Measurements from ENCODE around the gene NTPCR. TPM values are rescaled to one million over a fixed set of nuclear protein-coding genes. Genes with fewer than 3 reads are reported as not detected.

The NTPCR gene
- total RNA-seq, 2 experiments from 2014 or later = 8.5 to 9.3 TPM

- H3K4me3 ChIP-seq (ENCODE audit: low read length) = no peak overlapping the region
- Mint-ChIP-seq H3K27me3 (no peaks in the 10 kb centered on the region), H3K4me3 (no peak overlapping the region), H3K9me3 (peaks cover 11% of the 10 kb centered on the region), H3K36me3 (ENCODE audit: low read depth) (peaks cover 48% of the 10 kb centered on the region), H3K4me1 (ENCODE audit: low read depth) (peaks cover 19% of the 10 kb centered on the region), H3K27ac (peak overlapping the region; percentile 76)
- intact Hi-C loops (cut with DNase I, micrococcal nuclease) = no loop called here
- no peak for TF ChIP-seq CTCF (IDR thresholded peaks at IDR 0.05)
- DNase-seq (peak in 5 of 14 experiments; percentile 17 to 63 (median 48)), ATAC-seq (ENCODE audit: poor library complexity) (peak; percentile 84)
- CTCF ChIA-PET = no interaction called here
- no peak overlapping the region for H3K27ac ChIP-seq (ENCODE audit: low read depth in 1 of 2, low read length in 2 of 2)
- POLR2A ChIA-PET = interaction anchor here (1.2 kb wide), 1 partner anchor 54 kb away, joined by 3 read pairs; no protein-coding TSS in a partner anchor
- peaks cover 0 to 9% of the 10 kb centered on the region in 2 experiments for H3K9me3 ChIP-seq (ENCODE audit: control insufficient read depth in 1 of 2, insufficient read depth in 1 of 2, low read length in 2 of 2)
- H3K4me1 ChIP-seq (ENCODE audit: insufficient read depth, low read length) = peaks cover 13% of the 10 kb centered on the region
- H3K27me3 ChIP-seq (ENCODE audit: control insufficient read depth in 1 of 2, insufficient read depth in 2 of 2, low read length in 2 of 2) = no peaks in the 10 kb centered on the region
- H3K36me3 ChIP-seq (ENCODE audit: insufficient read depth, low read length) = peaks cover 16% of the 10 kb centered on the region
Observed at GRCh38 chr1:232978091-232978634, 27.8 kb downstream of the NTPCR start.

GRCh38 chr1:232978815-232979214 is 28.4 kb downstream of the NTPCR start:
- ChIA-PET POLR2A (interaction anchor here (1.2 kb wide), 1 partner anchor 55 kb away, joined by 3 read pairs; no protein-coding TSS in a partner anchor), CTCF (no interaction called here)
- no peaks in the 10 kb centered on the region for H3K27me3 Mint-ChIP-seq
- no peak overlapping the region for H3K4me3 Mint-ChIP-seq
- no peak for TF ChIP-seq CTCF (IDR thresholded peaks at IDR 0.05)
- Histone ChIP-seq H3K27ac (ENCODE audit: low read depth in 1 of 2, low read length in 2 of 2) (no peak overlapping the region), H3K36me3 (ENCODE audit: insufficient read depth, low read length) (peaks cover 12% of the 10 kb centered on the region), H3K4me1 (ENCODE audit: insufficient read depth, low read length) (peaks cover 13% of the 10 kb centered on the region), H3K27me3 (ENCODE audit: control insufficient read depth in 1 of 2, insufficient read depth in 2 of 2, low read length in 2 of 2) (no peaks in the 10 kb centered on the region), H3K4me3 (ENCODE audit: low read length) (no peak overlapping the region), H3K9me3 (ENCODE audit: control insufficient read depth in 1 of 2, insufficient read depth in 1 of 2, low read length in 2 of 2) (peaks cover 0 to 4% of the 10 kb centered on the region in 2 experiments)
- H3K27ac Mint-ChIP-seq = peak overlapping the region; percentile 76
- DNase-seq = peak in 1 of 14 experiments; percentile 11
- H3K9me3 Mint-ChIP-seq = peaks cover 4% of the 10 kb centered on the region
- ATAC-seq (ENCODE audit: poor library complexity) = no peak
- intact Hi-C loops (cut with DNase I, micrococcal nuclease) = no loop called here
- peaks cover 44% of the 10 kb centered on the region for H3K36me3 Mint-ChIP-seq (ENCODE audit: low read depth)
- H3K4me1 Mint-ChIP-seq (ENCODE audit: low read depth) = peaks cover 19% of the 10 kb centered on the region

- Mint-ChIP-seq H3K9me3 (no peaks in the 10 kb centered on the region), H3K4me1 (ENCODE audit: low read depth) (peaks cover 19% of the 10 kb centered on the region), H3K4me3 (no peak overlapping the region), H3K27me3 (no peaks in the 10 kb centered on the region), H3K27ac (no peak overlapping the region), H3K36me3 (ENCODE audit: low read depth) (peaks cover 39% of the 10 kb centered on the region)
- H3K4me3 ChIP-seq (ENCODE audit: low read length) = no peak overlapping the region
- peaks cover 13% of the 10 kb centered on the region for H3K4me1 ChIP-seq (ENCODE audit: insufficient read depth, low read length)
- no peaks in the 10 kb centered on the region for H3K9me3 ChIP-seq (ENCODE audit: control insufficient read depth in 1 of 2, insufficient read depth in 1 of 2, low read length in 2 of 2)
- no peaks in the 10 kb centered on the region for H3K27me3 ChIP-seq (ENCODE audit: control insufficient read depth in 1 of 2, insufficient read depth in 2 of 2, low read length in 2 of 2)
- no peak for TF ChIP-seq CTCF (IDR thresholded peaks at IDR 0.05)
- ATAC-seq (ENCODE audit: poor library complexity) (no peak), DNase-seq (no peak)
- no peak overlapping the region for H3K27ac ChIP-seq (ENCODE audit: low read depth in 1 of 2, low read length in 2 of 2)
- CTCF ChIA-PET = no interaction called here
- intact Hi-C loops (cut with DNase I, micrococcal nuclease) = no loop called here
- peaks cover 9% of the 10 kb centered on the region for H3K36me3 ChIP-seq (ENCODE audit: insufficient read depth, low read length)
- POLR2A ChIA-PET = no interaction called here
Observed at GRCh38 chr1:232979558-232979957, 29.1 kb downstream of the NTPCR start.
